ENCODE results near the gene NLRP2B. TPM values are rescaled to one million over a fixed set of nuclear protein-coding genes. Genes with fewer than 3 reads are reported as not detected.

NLRP2B gene
- total RNA-seq, 1 donor from 2014 or later: not detected

Other genes starting within 250 kb of the NLRP2B start
- gene ZXDB, start 88.2 kb downstream of the NLRP2B start, total RNA-seq: 5.7 TPM
- gene ZXDA, start 230.2 kb upstream of the NLRP2B start, total RNA-seq: 4.0 TPM

All from left ventricle myocardium inferior (tissue), 1 donor.